ENCODE data around the gene MCL1. TPM values are rescaled to one million over a fixed set of nuclear protein-coding genes. Genes with fewer than 3 reads are reported as not detected.

MCL1 gene
- 217 TPM in 2 replicates for total RNA-seq (ENCODE audit: low replicate concordance)

DNA sequence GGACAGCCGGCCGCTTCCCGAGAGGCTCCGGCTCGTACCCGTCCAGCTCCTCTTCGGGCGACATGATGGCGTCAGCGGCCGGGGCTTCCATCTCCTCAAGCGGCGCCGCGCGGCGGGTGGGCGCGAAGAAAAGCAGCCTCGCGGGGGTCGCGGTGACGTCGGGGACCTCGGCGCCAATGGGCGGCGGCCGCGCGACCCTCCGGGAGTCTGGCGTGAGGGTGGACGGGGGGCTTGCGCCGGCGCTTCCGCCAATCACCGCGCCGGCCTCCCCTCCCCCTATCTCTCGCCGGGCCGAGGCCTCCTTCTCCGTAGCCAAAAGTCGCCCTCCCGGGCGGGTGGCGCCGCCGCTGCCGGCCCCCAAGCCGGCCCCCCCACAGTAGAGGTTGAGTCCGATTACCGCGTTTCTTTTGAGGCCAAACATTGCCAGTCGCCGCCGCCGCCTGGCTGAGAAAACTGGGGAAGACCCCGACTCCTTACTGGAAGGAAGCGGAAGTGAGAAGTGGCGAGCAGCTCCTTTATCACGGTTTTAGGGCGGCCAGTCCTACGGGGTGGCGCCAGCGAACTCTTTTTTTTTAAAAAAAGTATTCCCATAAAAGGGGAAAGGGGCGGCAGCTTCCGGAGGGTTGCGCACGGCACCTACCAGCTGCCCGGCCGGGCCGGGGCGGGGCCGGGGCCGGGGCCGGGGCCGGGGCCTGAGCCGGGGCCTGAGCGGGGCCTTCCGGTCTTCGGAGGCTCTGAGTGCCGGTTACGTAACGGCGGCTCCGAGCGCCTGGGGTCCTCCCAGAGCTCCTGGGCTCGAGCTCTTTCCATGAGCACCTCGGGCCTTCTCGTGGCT, at the start of gene MCL1:
Gene MCL1 (minus strand): TSS at position 501 of the 835 bp plus-strand sequence. CDS start 80 bp downstream, at position 421.

DNA sequence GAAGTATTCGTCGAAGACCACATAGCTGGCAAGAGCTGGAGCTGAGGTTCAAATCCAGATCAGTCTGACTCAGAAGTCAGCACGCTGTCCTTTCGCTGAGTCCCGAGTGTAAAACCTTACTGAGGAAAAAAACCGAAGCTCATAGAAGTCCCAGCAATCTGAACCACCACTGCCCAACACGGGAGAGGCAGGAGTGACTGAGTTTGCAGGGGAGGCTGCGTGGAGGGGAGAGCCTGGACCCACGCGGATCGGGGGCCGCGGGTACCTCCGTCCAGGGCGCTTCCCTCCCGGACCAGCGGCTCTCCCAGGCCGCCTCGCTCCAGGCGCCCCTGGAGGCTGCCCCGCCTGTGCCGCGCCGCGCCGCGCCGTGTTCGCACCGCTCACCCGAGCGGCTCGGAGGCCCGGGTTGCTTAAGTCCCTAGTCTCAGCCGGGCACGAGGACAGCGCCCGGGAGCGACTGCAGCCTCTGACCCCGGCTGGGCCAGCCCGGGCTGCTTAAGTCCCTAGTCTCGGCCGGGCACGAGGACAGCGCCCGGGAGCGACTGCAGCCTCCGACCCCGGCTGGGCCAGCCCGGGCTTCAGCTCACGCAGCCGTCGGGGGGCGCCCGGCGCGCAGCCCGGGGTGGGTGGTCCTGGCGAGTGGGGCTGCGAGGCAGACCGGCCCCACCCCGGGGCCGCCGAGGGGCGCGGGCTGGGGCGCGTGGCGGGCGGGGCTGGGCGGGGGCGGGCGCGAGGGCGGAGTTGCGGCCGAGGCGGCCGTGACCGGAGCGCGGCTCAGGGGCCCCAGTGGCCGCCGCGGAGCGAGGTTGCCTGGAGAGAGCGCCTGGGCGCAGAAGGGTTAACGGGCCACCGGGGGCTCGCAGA, 30.5 kb downstream of the MCL1 start, which contains the start of gene ADAMTSL4:
Gene ADAMTSL4 (plus strand): TSS at position 777 of the 864 bp plus-strand sequence. CDS start 2,881 bp downstream, outside the sequence.

Other genes starting within 250 kb of the MCL1 start
- 4.1 TPM in 2 replicates for gene RPRD2, start 215.5 kb downstream of the MCL1 start, total RNA-seq (ENCODE audit: low replicate concordance)
- gene TARS2, start 92.2 kb downstream of the MCL1 start, total RNA-seq (ENCODE audit: low replicate concordance) = 13.5 and 14.0 TPM in 2 replicates
- gene ECM1, start 71.5 kb downstream of the MCL1 start, total RNA-seq (ENCODE audit: low replicate concordance) = 7.6 and 8.4 TPM in 2 replicates
- gene FALEC, start 63.9 kb downstream of the MCL1 start, total RNA-seq (ENCODE audit: low replicate concordance) = 0.23 and 0.70 TPM in 2 replicates
- 1.4 and 3.4 TPM in 2 replicates for gene ADAMTSL4, start 30.2 kb downstream of the MCL1 start, total RNA-seq (ENCODE audit: low replicate concordance)
- 26.9 and 66.2 TPM in 2 replicates for gene ENSA, start 50.0 kb upstream of the MCL1 start, total RNA-seq (ENCODE audit: low replicate concordance)
- gene GOLPH3L, start 117.5 kb upstream of the MCL1 start, total RNA-seq (ENCODE audit: low replicate concordance) = 7.1 and 8.2 TPM in 2 replicates
- not detected in 2 replicates for gene HORMAD1, start 141.3 kb upstream of the MCL1 start, total RNA-seq (ENCODE audit: low replicate concordance)
- 5.0 and 7.0 TPM in 2 replicates for gene CTSS, start 186.2 kb upstream of the MCL1 start, total RNA-seq (ENCODE audit: low replicate concordance)
- 38.4 and 981 TPM in 2 replicates for gene CTSK, start 228.7 kb upstream of the MCL1 start, total RNA-seq (ENCODE audit: low replicate concordance)

Measured in smooth muscle cell of the coronary artery (primary cell).